Panc1 (cell line): ENCODE results near the gene KDM1B. TPM values are rescaled to one million over a fixed set of nuclear protein-coding genes. Genes with fewer than 3 reads are reported as not detected.

Experiments
- ATAC-seq: fragments of 200-7000 bp; cut with Tn5 transposase; 2 replicates; pipeline ENCODE4 v1.9.1; 2020; ENCODE audit warnings: mild to moderate bottlenecking, moderate library complexity
- BruUV-seq: library from RNA; stranded (reverse); fragments of 400-500 nt; replicated peaks from 2 replicates; lab custom pipeline; 2021; lab: Mats Ljungman, UMichigan
- CTCF ChIA-PET: fragments of 300-600 bp; sonication (Branson Sonifier 250); formaldehyde crosslinking; loops from one replicate; lab custom pipeline; 2022; ENCODE audit warnings: antibody characterized with exemption; lab: Charles Lee
- POLR2A ChIA-PET: fragments of 300-600 bp; sonication (Branson Sonifier 250); formaldehyde crosslinking; loops from one replicate; lab custom pipeline; 2022; ENCODE audit warnings: antibody characterized with exemption; lab: Charles Lee
- DNase-seq: peaks from one replicate; pipeline ENCODE4 v3.0.0-alpha.2; 2010; ENCODE audit warnings: low read depth, low spot score
- H3K27ac ChIP-seq: 2 replicates; pipeline ENCODE4 v1.5.1; 2011; ENCODE audit warnings: mild to moderate bottlenecking, low read length, inconsistent platforms
- H3K27me3 ChIP-seq: fragments of 200-500 bp; sonication (Bioruptor generic); 2 replicates; pipeline ENCODE4 v1.6.0; 2014; ENCODE audit warnings: low read length, inconsistent platforms; ENCODE audit not compliant: control insufficient read depth, insufficient read depth
- H3K36me3 ChIP-seq: fragments of 200-500 bp; sonication (Bioruptor generic); 2 replicates; pipeline ENCODE4 v1.5.1; 2014; ENCODE audit warnings: inconsistent platforms, mild to moderate bottlenecking, low read length, moderate library complexity; ENCODE audit not compliant: control insufficient read depth, insufficient read depth
- H3K4me1 ChIP-seq: 2 replicates; pipeline ENCODE4 v1.5.1; 2011; ENCODE audit warnings: inconsistent platforms, mild to moderate bottlenecking, low read length, moderate library complexity; ENCODE audit not compliant: control insufficient read depth, insufficient read depth
- H3K4me3 ChIP-seq, 2 experiments: 2 replicates each; pipeline ENCODE4 v1.5.1; 2011 to 2012; ENCODE audit warnings: low read depth in 2 of 2, low read length in 2 of 2, mild to moderate bottlenecking in 2 of 2, inconsistent platforms in 1 of 2, moderate library complexity in 1 of 2
- H3K9me3 ChIP-seq: fragments of 200-500 bp; sonication (Bioruptor generic); 2 replicates; pipeline ENCODE4 v1.5.1; 2014; ENCODE audit warnings: low read depth, mild to moderate bottlenecking, inconsistent platforms, low read length, moderate library complexity; ENCODE audit not compliant: control insufficient read depth, insufficient read depth
- CTCF ChIP-seq: fragments of 450-650 bp; IDR thresholded peaks from 2 replicates; pipeline ENCODE4 v1.5.1; 2017; ENCODE audit warnings: mild to moderate bottlenecking
- POLR2AphosphoS5 ChIP-seq: IDR thresholded peaks from 2 replicates; pipeline ENCODE4 v1.6.1; 2012; ENCODE audit warnings: mild to moderate bottlenecking, low read depth, low read length, moderate library complexity
- REST ChIP-seq, 2 experiments: IDR thresholded peaks; 2 replicates each; pipeline ENCODE4 v1.6.1; 2011 to 2012; ENCODE audit warnings: low read depth in 2 of 2, control low read depth in 1 of 2, low read length in 1 of 2, mild to moderate bottlenecking in 1 of 2, moderate library complexity in 1 of 2; ENCODE audit not compliant: insufficient read depth in 1 of 2
- SIN3A ChIP-seq: IDR thresholded peaks from 2 replicates; pipeline ENCODE4 v1.6.1; 2012; ENCODE audit warnings: low read depth, mild to moderate bottlenecking, low read length, moderate library complexity, borderline replicate concordance; ENCODE audit not compliant: insufficient read depth
- TCF7L2 ChIP-seq: IDR thresholded peaks from 2 replicates; pipeline ENCODE4 v1.6.1; 2011; ENCODE audit warnings: mild to moderate bottlenecking, low read depth, low read length, inconsistent platforms
- in situ Hi-C: cut with HindIII; loops from 2 replicates; pipeline ENCODE4 v1.10.0; 2016; ENCODE audit warnings: low sequenced_read_pairs, low pct_unique_long_range_greater_than_20kb
- intact Hi-C: fragments of 100-400 bp; cut with micrococcal nuclease; formaldehyde crosslinking; loops from one replicate; pipeline ENCODE4 v1.10.0; 2022; ENCODE audit not compliant: unreplicated experiment
- total RNA-seq: library from RNA; stranded (reverse); gene quantifications from one replicate; pipeline ENCODE4 v1.2.1, GENCODE V29; 2021; ENCODE audit not compliant: unreplicated experiment

KDM1B gene
- total RNA-seq, 1 experiment from 2014 or later = 27.1 TPM

GRCh38 chr6:18210707-18211106, 55.5 kb downstream of the KDM1B start:
- no peak overlapping the region for H3K27ac ChIP-seq
- H3K27me3 ChIP-seq = no peaks in the 10 kb centered on the region
- intact Hi-C loops = no loop called here
- H3K4me3 ChIP-seq = no peak overlapping the region
- no peak for TF ChIP-seq REST (IDR thresholded peaks at IDR 0.05; ENCODE audit: insufficient read depth in 1 of 2, low read depth in 2 of 2, low read length in 1 of 2)
- CTCF ChIA-PET = no interaction called here
- H3K9me3 ChIP-seq = no peaks in the 10 kb centered on the region
- POLR2A ChIA-PET = no interaction called here
- DNase-seq (no peak), ATAC-seq (no peak)
- BruUV-seq = no TSS peak
- H3K36me3 ChIP-seq = no peaks in the 10 kb centered on the region
- H3K4me1 ChIP-seq = no peaks in the 10 kb centered on the region
- in situ Hi-C loops = no loop called here

- Histone ChIP-seq H3K4me3 (no peak overlapping the region), H3K27me3 (no peaks in the 10 kb centered on the region), H3K27ac (no peak overlapping the region), H3K36me3 (no peaks in the 10 kb centered on the region), H3K4me1 (no peaks in the 10 kb centered on the region), H3K9me3 (no peaks in the 10 kb centered on the region)
- CTCF ChIA-PET = no interaction called here
- no peak for ATAC-seq
- no peak for DNase-seq
- TF ChIP-seq POLR2AphosphoS5 = no peak
- POLR2A ChIA-PET = no interaction called here
- in situ Hi-C loops (no loop called here), intact Hi-C loops (no loop called here)
- no TSS peak for BruUV-seq
These were observed 56.1 kb downstream of the KDM1B start for GRCh38 chr6:18211338-18211737.

- POLR2A ChIA-PET = no interaction called here
These were observed 57.0 kb downstream of the KDM1B start for GRCh38 chr6:18212231-18212630.

More at GRCh38 chr6:18212231-18212630, 57.0 kb downstream of the KDM1B start:
- DNase-seq = no peak
- no peaks in the 10 kb centered on the region for H3K27me3 ChIP-seq
- H3K9me3 ChIP-seq = no peaks in the 10 kb centered on the region
- ATAC-seq = no peak
- no peak overlapping the region for H3K27ac ChIP-seq
- no TSS peak for BruUV-seq
- H3K4me3 ChIP-seq = no peak overlapping the region
- no peaks in the 10 kb centered on the region for H3K36me3 ChIP-seq
- intact Hi-C loops (no loop called here), in situ Hi-C loops (no loop called here)
- no peaks in the 10 kb centered on the region for H3K4me1 ChIP-seq
- TF ChIP-seq SIN3A (no peak), REST (IDR thresholded peaks at IDR 0.05; ENCODE audit: insufficient read depth in 1 of 2, low read depth in 2 of 2, low read length in 1 of 2) (no peak), POLR2AphosphoS5 (no peak), TCF7L2 (no peak), CTCF (no peak)
- CTCF ChIA-PET = no interaction called here
